HepG2 (cell line): ENCODE data around the gene GCH1. TPM values are rescaled to one million over a fixed set of nuclear protein-coding genes. Genes with fewer than 3 reads are reported as not detected.
A peak's percentile ranks its signal among the peaks of the same experiment; 100 is the strongest.

Experiments
- AHR ChIP-seq: IDR thresholded peaks from 2 replicates; pipeline ENCODE4 v1.6.1; 2018; ENCODE audit warnings: missing genetic modification reagents, missing compliant biosample characterization
- ARID2 ChIP-seq: sonication (generic); formaldehyde crosslinking; IDR thresholded peaks from 2 replicates; pipeline ENCODE4 v1.8.1; 2022; ENCODE audit warnings: mild to moderate bottlenecking, missing genetic modification reagents, borderline replicate concordance
- ASH2L ChIP-seq: fragments of 300-600, 200-600 bp; sonication (generic); IDR thresholded peaks from 2 replicates; pipeline ENCODE4 v1.7.0; 2017; ENCODE audit warnings: low read depth, mild to moderate bottlenecking, moderate library complexity, mixed read lengths, low read length; ENCODE audit not compliant: insufficient read length
- ATRX ChIP-seq: sonication (generic); formaldehyde crosslinking; IDR thresholded peaks from 2 replicates; pipeline ENCODE4 v1.4.0; 2020; ENCODE audit warnings: missing genetic modification reagents, borderline replicate concordance
- EEA1 ChIP-seq: sonication (generic); formaldehyde crosslinking; IDR thresholded peaks from 2 replicates; pipeline ENCODE4 v1.5.1; 2020; ENCODE audit warnings: mild to moderate bottlenecking, missing genetic modification reagents, borderline replicate concordance
- FOXK1 ChIP-seq: sonication (generic); formaldehyde crosslinking; IDR thresholded peaks from 2 replicates; pipeline ENCODE4 v1.4.0; 2020; ENCODE audit warnings: low read depth, missing genetic modification reagents, borderline replicate concordance
- HIVEP1 ChIP-seq: sonication (generic); formaldehyde crosslinking; IDR thresholded peaks from 2 replicates; pipeline ENCODE4 v1.4.0; 2020; ENCODE audit warnings: mild to moderate bottlenecking, missing genetic modification reagents
- HNRNPUL1 ChIP-seq: fragments of 200-400 bp; formaldehyde crosslinking; IDR thresholded peaks from 2 replicates; pipeline ENCODE4 v1.6.1; 2017; ENCODE audit warnings: low read depth, mild to moderate bottlenecking, low read length, moderate library complexity
- KDM3A ChIP-seq: IDR thresholded peaks from 2 replicates; pipeline ENCODE4 v1.6.1; 2018; ENCODE audit warnings: low read depth, missing compliant biosample characterization
- KDM5B ChIP-seq: sonication (generic); formaldehyde crosslinking; IDR thresholded peaks from 2 replicates; pipeline ENCODE4 v1.4.0; 2020; ENCODE audit warnings: missing genetic modification reagents, mild to moderate bottlenecking, borderline replicate concordance
- KMT2A ChIP-seq: sonication (generic); formaldehyde crosslinking; IDR thresholded peaks from 2 replicates; pipeline ENCODE4 v1.4.0; 2020; ENCODE audit warnings: missing genetic modification reagents
- MATR3 ChIP-seq: sonication (generic); formaldehyde crosslinking; IDR thresholded peaks from 2 replicates; pipeline ENCODE4 v1.4.0; 2020; ENCODE audit warnings: missing genetic modification reagents
- MTA3 ChIP-seq: sonication (generic); formaldehyde crosslinking; IDR thresholded peaks from 2 replicates; pipeline ENCODE4 v1.4.0; 2020; ENCODE audit warnings: missing genetic modification reagents
- NR0B2 ChIP-seq: sonication (generic); formaldehyde crosslinking; IDR thresholded peaks from 2 replicates; pipeline ENCODE4 v1.4.0; 2020; ENCODE audit warnings: mild to moderate bottlenecking, missing genetic modification reagents
- SKI ChIP-seq: fragments of 450-650 bp; IDR thresholded peaks from one replicate; pipeline ENCODE4 v1.6.1; 2018; ENCODE audit warnings: mild to moderate bottlenecking; ENCODE audit not compliant: partially characterized antibody
- SMARCE1 ChIP-seq: fragments of 450-650 bp; IDR thresholded peaks from 2 replicates; pipeline ENCODE4 v1.6.1; 2017; ENCODE audit warnings: borderline replicate concordance
- SNAPC4 ChIP-seq: sonication (generic); formaldehyde crosslinking; IDR thresholded peaks from 2 replicates; pipeline ENCODE4 v1.4.0; 2020; ENCODE audit warnings: mild to moderate bottlenecking, missing genetic modification reagents
- SSRP1 ChIP-seq: IDR thresholded peaks from 2 replicates; pipeline ENCODE4 v1.6.1; 2016; ENCODE audit warnings: control low read depth
- SYNCRIP ChIP-seq: fragments of 200-400 bp; formaldehyde crosslinking; IDR thresholded peaks from 2 replicates; pipeline ENCODE4 v1.6.1; 2018; ENCODE audit warnings: mild to moderate bottlenecking, low read depth, low read length; ENCODE audit not compliant: insufficient read depth
- TSC22D2 ChIP-seq: sonication (generic); formaldehyde crosslinking; IDR thresholded peaks from 2 replicates; pipeline ENCODE4 v1.5.1; 2020; ENCODE audit warnings: missing genetic modification reagents, mild to moderate bottlenecking, borderline replicate concordance
- ZBTB25 ChIP-seq: IDR thresholded peaks from 2 replicates; pipeline ENCODE4 v1.6.1; 2018; ENCODE audit warnings: missing genetic modification reagents
- ZNF432 ChIP-seq: sonication (generic); formaldehyde crosslinking; IDR thresholded peaks from 2 replicates; pipeline ENCODE4 v1.5.0; 2020; ENCODE audit warnings: missing genetic modification reagents, mild to moderate bottlenecking, borderline replicate concordance
- ZNF557 ChIP-seq: sonication (generic); formaldehyde crosslinking; IDR thresholded peaks from 2 replicates; pipeline ENCODE4 v1.4.0; 2020; ENCODE audit warnings: missing genetic modification reagents
- ZNF766 ChIP-seq: sonication (generic); formaldehyde crosslinking; IDR thresholded peaks from 2 replicates; pipeline ENCODE4 v1.5.0; 2020; ENCODE audit warnings: missing genetic modification reagents, borderline replicate concordance
- ZNF772 ChIP-seq: sonication (generic); formaldehyde crosslinking; IDR thresholded peaks from 2 replicates; pipeline ENCODE4 v1.5.0; 2020; ENCODE audit warnings: mild to moderate bottlenecking, missing genetic modification reagents
- ZNF816 ChIP-seq: sonication (generic); formaldehyde crosslinking; IDR thresholded peaks from 2 replicates; pipeline ENCODE4 v1.8.0; 2022; ENCODE audit warnings: missing genetic modification reagents, mild to moderate bottlenecking, borderline replicate concordance
- polyA plus RNA-seq, 8 experiments: library from polyadenylated mRNA; depleted of rRNA in 3 of 8; stranded (reverse) in 7 of 8; unstranded in 1 of 8; fragments of >200 nt; fragmentation: Illumina TruSeq in 4 of 8; extraction: Trizol in 4 of 8; gene quantifications; 2 replicates each; pipeline versions ENCODE4 v1.2.1 to v1.2.3, GENCODE V29; 2011 to 2016; ENCODE audit warnings: low read depth in 4 of 8, missing spikeins in 1 of 8, mixed read lengths in 1 of 8; ENCODE audit not compliant: insufficient read depth in 1 of 8
- total RNA-seq, 5 experiments: library from RNA; depleted of rRNA; stranded (reverse); fragments of >200 nt; fragmentation: Illumina TruSeq; extraction: Trizol; gene quantifications; 2 replicates each; pipeline ENCODE4 v1.2.3, GENCODE V29; 2016; ENCODE audit warnings: low read depth in 1 of 5

The GCH1 gene
- total and polyA plus RNA-seq, 2 of the 13 experiments (the other 11 are each of a cell fraction or from before 2014, with no cell fraction given), result 15.0 to 25.2 TPM

- TF ChIP-seq TSC22D2 (CRISPR knock-in tag), result no peak
- no peak for TF ChIP-seq SYNCRIP
- TF ChIP-seq MTA3 (CRISPR knock-in tag), result no peak
- TF ChIP-seq EEA1 (CRISPR knock-in tag), result no peak
- TF ChIP-seq NR0B2 (CRISPR knock-in tag), result no peak
- TF ChIP-seq HIVEP1 (CRISPR knock-in tag), result no peak
- no peak for TF ChIP-seq KMT2A (CRISPR knock-in tag)
- no peak for TF ChIP-seq SNAPC4 (CRISPR knock-in tag)
- peak; percentile 61; the same call in 1 of the 2 replicates for TF ChIP-seq ZNF772 (CRISPR knock-in tag)
- no peak for TF ChIP-seq ZNF766 (CRISPR knock-in tag)
- no peak for TF ChIP-seq KDM3A (CRISPR knock-in tag)
- no peak for TF ChIP-seq ZNF816 (CRISPR knock-in tag)
- TF ChIP-seq KDM5B (CRISPR knock-in tag), result no peak
- TF ChIP-seq ARID2 (CRISPR knock-in tag), result no peak
- no peak for TF ChIP-seq AHR (CRISPR knock-in tag)
- TF ChIP-seq ATRX (CRISPR knock-in tag), result no peak
- no peak for TF ChIP-seq HNRNPUL1
- TF ChIP-seq ASH2L, result peak; percentile 56
- no peak for TF ChIP-seq ZBTB25
- TF ChIP-seq FOXK1, result no peak
- TF ChIP-seq SKI, result peak; percentile 16
- TF ChIP-seq SMARCE1, result no peak
- TF ChIP-seq MATR3 (CRISPR knock-in tag), result no peak
- TF ChIP-seq ZNF432 (CRISPR knock-in tag), result no peak
- TF ChIP-seq SSRP1 (CRISPR knock-in tag), result 0 out of 2 replicates have a peak, but pooled peaks have one; percentile 19
- TF ChIP-seq ZNF557 (CRISPR knock-in tag), result no peak
Observed at GRCh38 chr14:54944737-54945391, 42.2 kb upstream of the GCH1 start (continued).
